Measurements from ENCODE around the gene PRR27.

DNA sequence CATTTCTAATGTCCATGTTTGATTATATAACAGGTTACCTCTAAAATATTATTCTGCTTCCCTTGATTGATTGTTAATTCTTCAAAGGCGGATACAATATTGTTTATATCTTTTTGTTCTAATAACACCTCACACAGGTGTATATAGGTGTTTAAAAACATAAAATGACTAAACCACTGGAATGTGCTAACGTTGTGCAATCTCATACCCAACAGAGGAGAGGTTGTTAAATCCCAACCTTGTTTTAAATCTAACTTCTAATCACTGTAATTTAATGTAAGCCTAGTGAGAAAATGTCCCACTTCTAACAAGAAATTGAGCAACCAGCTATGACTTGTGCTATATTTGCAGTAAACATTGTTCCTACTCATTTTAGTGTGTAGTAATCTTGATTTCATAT, 42.8 kb downstream of the PRR27 start:
- TF ChIP-seq, protein P1, sequence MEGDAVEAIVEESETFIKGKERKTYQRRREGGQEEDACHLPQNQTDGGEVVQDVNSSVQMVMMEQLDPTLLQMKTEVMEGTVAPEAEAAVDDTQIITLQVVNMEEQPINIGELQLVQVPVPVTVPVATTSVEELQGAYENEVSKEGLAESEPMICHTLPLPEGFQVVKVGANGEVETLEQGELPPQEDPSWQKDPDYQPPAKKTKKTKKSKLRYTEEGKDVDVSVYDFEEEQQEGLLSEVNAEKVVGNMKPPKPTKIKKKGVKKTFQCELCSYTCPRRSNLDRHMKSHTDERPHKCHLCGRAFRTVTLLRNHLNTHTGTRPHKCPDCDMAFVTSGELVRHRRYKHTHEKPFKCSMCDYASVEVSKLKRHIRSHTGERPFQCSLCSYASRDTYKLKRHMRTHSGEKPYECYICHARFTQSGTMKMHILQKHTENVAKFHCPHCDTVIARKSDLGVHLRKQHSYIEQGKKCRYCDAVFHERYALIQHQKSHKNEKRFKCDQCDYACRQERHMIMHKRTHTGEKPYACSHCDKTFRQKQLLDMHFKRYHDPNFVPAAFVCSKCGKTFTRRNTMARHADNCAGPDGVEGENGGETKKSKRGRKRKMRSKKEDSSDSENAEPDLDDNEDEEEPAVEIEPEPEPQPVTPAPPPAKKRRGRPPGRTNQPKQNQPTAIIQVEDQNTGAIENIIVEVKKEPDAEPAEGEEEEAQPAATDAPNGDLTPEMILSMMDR (conservative IDR thresholded peaks at IDR 0.05) = no peak
- TF ChIP-seq ZFX (IDR thresholded peaks at IDR 0.05) = no peak

Measured in C4-2B (cell line).